HEK293 (cell line): ENCODE results near the gene MS4A10.

Experiments
- AEBP2 ChIP-seq: fragments of 450-650 bp; formaldehyde crosslinking; IDR thresholded peaks from 2 replicates; pipeline ENCODE4 v1.5.1; 2016; ENCODE audit warnings: missing biosample characterization, missing genetic modification characterization, borderline replicate concordance
- ELK4 ChIP-seq: IDR thresholded peaks from 2 replicates; pipeline ENCODE4 v1.6.1; 2011; ENCODE audit warnings: mild to moderate bottlenecking, low read depth, low read length, borderline replicate concordance
- GLIS2 ChIP-seq: fragments of 450-650 bp; formaldehyde crosslinking; IDR thresholded peaks from 2 replicates; pipeline ENCODE4 v1.5.1; 2016; ENCODE audit warnings: missing biosample characterization, missing genetic modification characterization
- HOXC10 ChIP-seq: sonication (generic); formaldehyde crosslinking; IDR thresholded peaks from 2 replicates; pipeline ENCODE4 v1.8.1; 2023; ENCODE audit warnings: mild to moderate bottlenecking, missing genetic modification reagents
- KLF10 ChIP-seq: fragments of 450-650 bp; IDR thresholded peaks from 2 replicates; pipeline ENCODE4 v1.5.1; 2018; ENCODE audit warnings: missing biosample characterization, mild to moderate bottlenecking, missing genetic modification characterization
- OSR2 ChIP-seq: fragments of 450-650 bp; formaldehyde crosslinking; IDR thresholded peaks from 2 replicates; pipeline ENCODE4 v1.5.1; 2016; ENCODE audit warnings: missing biosample characterization, missing genetic modification characterization
- PBX3 ChIP-seq: sonication (generic); formaldehyde crosslinking; IDR thresholded peaks from 2 replicates; pipeline ENCODE4 v1.8.1; 2022; ENCODE audit warnings: mild to moderate bottlenecking, moderate library complexity, missing genetic modification reagents
- PRDM1 ChIP-seq: fragments of 450-650 bp; formaldehyde crosslinking; IDR thresholded peaks from 2 replicates; pipeline ENCODE4; 2016; ENCODE audit warnings: missing biosample characterization, missing genetic modification characterization
- PRDM4 ChIP-seq: fragments of 450-650 bp; formaldehyde crosslinking; IDR thresholded peaks from 2 replicates; pipeline ENCODE4 v1.5.1; 2017; ENCODE audit warnings: missing biosample characterization, missing genetic modification characterization
- YY2 ChIP-seq: fragments of 450-650 bp; formaldehyde crosslinking; IDR thresholded peaks from 2 replicates; pipeline ENCODE4 v1.5.1; 2016; ENCODE audit warnings: missing biosample characterization, missing genetic modification characterization
- ZBTB21 ChIP-seq: fragments of 450-650 bp; formaldehyde crosslinking; IDR thresholded peaks from 2 replicates; pipeline ENCODE4 v1.5.1; 2017; ENCODE audit warnings: missing biosample characterization, missing genetic modification characterization
- ZBTB26 ChIP-seq: fragments of 450-650 bp; formaldehyde crosslinking; optimal IDR thresholded peaks from 2 replicates; pipeline ENCODE3; 2016; ENCODE audit warnings: missing biosample characterization, mild to moderate bottlenecking, missing genetic modification characterization
- ZFHX2 ChIP-seq: fragments of 450-650 bp; formaldehyde crosslinking; conservative IDR thresholded peaks from 2 replicates; pipeline ENCODE4 v1.5.1; 2016; ENCODE audit warnings: missing biosample characterization, missing genetic modification characterization
- ZFP37 ChIP-seq: fragments of 450-650 bp; formaldehyde crosslinking; IDR thresholded peaks from 2 replicates; pipeline ENCODE4 v1.5.1; 2016; ENCODE audit warnings: missing biosample characterization, missing genetic modification characterization
- ZNF114 ChIP-seq: fragments of 450-650 bp; formaldehyde crosslinking; IDR thresholded peaks from 2 replicates; pipeline ENCODE4 v1.5.0; 2017; ENCODE audit warnings: missing biosample characterization, missing genetic modification characterization
- ZNF2 ChIP-seq: fragments of 450-650 bp; formaldehyde crosslinking; IDR thresholded peaks from 2 replicates; pipeline ENCODE4 v1.5.1; 2016; ENCODE audit warnings: missing biosample characterization, missing genetic modification characterization
- ZNF239 ChIP-seq: fragments of 450-650 bp; formaldehyde crosslinking; IDR thresholded peaks from 2 replicates; pipeline ENCODE4 v1.5.1; 2016; ENCODE audit warnings: missing biosample characterization, missing genetic modification characterization
- ZNF26 ChIP-seq: fragments of 450-650 bp; formaldehyde crosslinking; IDR thresholded peaks from 2 replicates; pipeline ENCODE4 v1.5.1; 2016; ENCODE audit warnings: missing biosample characterization, missing genetic modification characterization
- ZNF404 ChIP-seq: fragments of 450-650 bp; formaldehyde crosslinking; IDR thresholded peaks from 2 replicates; pipeline ENCODE4 v1.5.1; 2017; ENCODE audit warnings: missing biosample characterization, missing genetic modification characterization
- ZNF433 ChIP-seq: fragments of 450-650 bp; formaldehyde crosslinking; IDR thresholded peaks from 2 replicates; pipeline ENCODE4 v1.5.1; 2016; ENCODE audit warnings: missing biosample characterization, missing genetic modification characterization, low read depth
- ZNF510 ChIP-seq: fragments of 450-650 bp; formaldehyde crosslinking; IDR thresholded peaks from 2 replicates; pipeline ENCODE4 v1.5.1; 2018; ENCODE audit warnings: mild to moderate bottlenecking, missing genetic modification characterization, missing biosample characterization; ENCODE audit not compliant: insufficient replicate concordance
- ZNF529 ChIP-seq: fragments of 450-650 bp; formaldehyde crosslinking; IDR thresholded peaks from 2 replicates; pipeline ENCODE4 v1.5.1; 2017; ENCODE audit warnings: missing genetic modification characterization, missing biosample characterization; ENCODE audit not compliant: insufficient replicate concordance
- ZNF544 ChIP-seq: fragments of 450-650 bp; formaldehyde crosslinking; IDR thresholded peaks from 2 replicates; pipeline ENCODE4 v1.5.0; 2017; ENCODE audit warnings: missing biosample characterization, missing genetic modification characterization
- ZNF561 ChIP-seq: fragments of 450-650 bp; IDR thresholded peaks from 2 replicates; pipeline ENCODE4 v1.5.1; 2018; ENCODE audit warnings: missing biosample characterization, missing genetic modification characterization, borderline replicate concordance
- ZNF629 ChIP-seq: fragments of 450-650 bp; formaldehyde crosslinking; IDR thresholded peaks from 2 replicates; pipeline ENCODE4 v1.5.1; 2017; ENCODE audit warnings: missing biosample characterization, missing genetic modification characterization
- ZNF645 ChIP-seq: fragments of 450-650 bp; formaldehyde crosslinking; IDR thresholded peaks from 2 replicates; pipeline ENCODE4; 2016; ENCODE audit warnings: missing biosample characterization, missing genetic modification characterization
- ZNF660 ChIP-seq: fragments of 450-650 bp; IDR thresholded peaks from 2 replicates; pipeline ENCODE4 v1.5.1; 2018; ENCODE audit warnings: missing biosample characterization, mild to moderate bottlenecking, missing genetic modification characterization
- ZNF692 ChIP-seq: fragments of 450-650 bp; formaldehyde crosslinking; IDR thresholded peaks from 2 replicates; pipeline ENCODE4 v1.5.1; 2016; ENCODE audit warnings: missing biosample characterization, missing genetic modification characterization

The MS4A10 gene

GRCh38 chr11:60841797-60842667 lies 56.9 kb downstream of the MS4A10 start, which contains the start of gene CCDC86 (continued):
- TF ChIP-seq ZNF692 (tag by site-specific recombination) (no peak), ELK4 (no peak), ZFP37 (tag by site-specific recombination) (no peak), ZFHX2 (tag by site-specific recombination) (peak; percentile 55), ZNF660 (tag by site-specific recombination) (peak; percentile 94), ZNF544 (no peak), ZNF26 (tag by site-specific recombination) (no peak), ZNF529 (tag by site-specific recombination) (no peak), ZNF510 (tag by site-specific recombination) (no peak), HOXC10 (CRISPR knock-in tag) (no peak), ZBTB26 (tag by site-specific recombination) (peak; percentile 57), ZNF2 (tag by site-specific recombination) (no peak), AEBP2 (no peak), ZNF433 (tag by site-specific recombination) (no peak), GLIS2 (no peak; the same call in none of the 2 replicates), PRDM1 (tag by site-specific recombination) (peak; percentile 98), PRDM4 (tag by site-specific recombination) (no peak), ZNF645 (tag by site-specific recombination) (no peak), KLF10 (tag by site-specific recombination) (peak; percentile 67; the same call in 1 of the 2 replicates), ZNF404 (tag by site-specific recombination) (no peak), OSR2 (tag by site-specific recombination) (no peak), ZNF114 (no peak), ZNF561 (tag by site-specific recombination) (no peak), ZNF629 (tag by site-specific recombination) (peak; percentile 96), PBX3 (CRISPR knock-in tag) (no peak), ZBTB21 (peak; percentile 96), YY2 (tag by site-specific recombination) (peak; percentile 82), ZNF239 (no peak)
